GM12878 (cell line): ENCODE measurements around the gene EPS8L1. TPM values are rescaled to one million over a fixed set of nuclear protein-coding genes. Genes with fewer than 3 reads are reported as not detected.
A peak's percentile ranks its signal among the peaks of the same experiment; 100 is the strongest.

Experiments
- ATAC-seq: fragments of 200-7000 bp; cut with Tn5 transposase; 3 replicates; pipeline ENCODE4 v1.9.1; 2020; ENCODE audit warnings: mild to moderate bottlenecking, moderate library complexity
- BruUV-seq: library from RNA; stranded (reverse); fragments of 400-500 nt; replicated peaks from 2 replicates; lab custom pipeline; 2021; lab: Mats Ljungman, UMichigan
- CTCF ChIA-PET: fragments of 300-600 bp; sonication (Branson Sonifier 250); formaldehyde crosslinking; extraction: SDS; loops from one replicate; lab custom pipeline; 2021; ENCODE audit warnings: inconsistent platforms; lab: Yijun Ruan, JAX
- POLR2A ChIA-PET: fragments of 350-600 bp; formaldehyde crosslinking; extraction: SDS; loops from one replicate; lab custom pipeline; 2021; ENCODE audit warnings: inconsistent platforms; lab: Charles Lee
- RAD21 ChIA-PET: fragments of 300-600 bp; sonication (Branson Sonifier 250); formaldehyde crosslinking; loops from one replicate; lab custom pipeline; 2023; ENCODE audit warnings: antibody characterized with exemption; ENCODE audit not compliant: unreplicated experiment; lab: Charles Lee
- SMC1A ChIA-PET: fragments of 300-600 bp; sonication (Branson Sonifier 250); formaldehyde crosslinking; loops from one replicate; lab custom pipeline; 2023; ENCODE audit not compliant: unreplicated experiment, uncharacterized antibody; lab: Charles Lee
- DNase-seq: peaks from one replicate; pipeline ENCODE4 v3.0.0-alpha.2; 2011; ENCODE audit warnings: low read depth, low spot score
- FAIRE-seq: peaks from 3 replicates; lab custom pipeline; 2011; peaks lifted over from hg19 to GRCh38; lab: Jason Lieb, UNC
- H2AFZ ChIP-seq: 2 replicates; pipeline ENCODE4 v1.6.0; 2011; ENCODE audit warnings: low read depth, low read length, control low read depth; ENCODE audit not compliant: control insufficient read depth
- H3K27ac ChIP-seq: 2 replicates; pipeline ENCODE4 v1.5.1; 2011; ENCODE audit warnings: control low read depth; ENCODE audit not compliant: control insufficient read depth, insufficient read depth
- H3K27me3 ChIP-seq, 2 experiments: replicated peaks in 1 of 2; 2 replicates each; pipeline versions ENCODE4 v1.6.0 to v1.6.1; 2011; ENCODE audit warnings: low read length in 1 of 2; ENCODE audit not compliant: control insufficient read depth in 2 of 2, insufficient read depth in 2 of 2
- H3K36me3 ChIP-seq, 2 experiments: 2 replicates each; pipeline ENCODE4 v1.5.1; 2011; ENCODE audit warnings: low read length in 1 of 2; ENCODE audit not compliant: control insufficient read depth in 2 of 2, insufficient read depth in 2 of 2
- H3K4me1 ChIP-seq: 2 replicates; pipeline ENCODE4 v1.6.1; 2011; ENCODE audit warnings: mild to moderate bottlenecking, low read length, moderate library complexity, mixed read lengths; ENCODE audit not compliant: control insufficient read depth, insufficient read depth
- H3K4me2 ChIP-seq: 2 replicates; pipeline ENCODE4 v1.6.0; 2011; ENCODE audit warnings: control low read depth; ENCODE audit not compliant: control insufficient read depth, insufficient read depth
- H3K4me3 ChIP-seq: fragments of 200-600 bp; sonication (generic); 2 replicates; pipeline ENCODE4 v1.5.1; 2016
- H3K79me2 ChIP-seq: 2 replicates; pipeline ENCODE4 v1.6.0; 2011; ENCODE audit warnings: low read length; ENCODE audit not compliant: control insufficient read depth, insufficient read depth
- H3K9ac ChIP-seq: 2 replicates; pipeline ENCODE4 v1.8.0; 2011; ENCODE audit warnings: low read length, control low read depth, mixed read lengths; ENCODE audit not compliant: control insufficient read depth, insufficient read depth
- H3K9me3 ChIP-seq: replicated peaks from 3 replicates; pipeline ENCODE4 v1.5.1; 2011; ENCODE audit warnings: mild to moderate bottlenecking, low read length; ENCODE audit not compliant: control insufficient read depth, insufficient read depth
- H4K20me1 ChIP-seq: 2 replicates; pipeline ENCODE4 v1.6.0; 2011; ENCODE audit not compliant: control insufficient read depth, insufficient read depth
- BACH1 ChIP-seq: fragments of 450-650 bp; IDR thresholded peaks from 2 replicates; pipeline ENCODE4 v1.6.1; 2017; ENCODE audit warnings: mild to moderate bottlenecking, borderline replicate concordance
- CEBPZ ChIP-seq: fragments of 150-350 bp; IDR thresholded peaks from 2 replicates; pipeline ENCODE4 v1.6.1; 2016; ENCODE audit warnings: low read depth, low read length
- CREB1 ChIP-seq: IDR thresholded peaks from 2 replicates; pipeline ENCODE4 v1.6.1; 2012; ENCODE audit warnings: low read depth, mild to moderate bottlenecking, inconsistent platforms
- CREM ChIP-seq: IDR thresholded peaks from 2 replicates; pipeline ENCODE4 v1.6.1; 2014; ENCODE audit warnings: antibody characterized with exemption, low read depth
- GATAD2B ChIP-seq: fragments of 450-650 bp; conservative IDR thresholded peaks from 2 replicates; pipeline ENCODE4 v1.6.1; 2017; ENCODE audit warnings: low read depth, mild to moderate bottlenecking, moderate library complexity
- HSF1 ChIP-seq: fragments of 150-350 bp; IDR thresholded peaks from 2 replicates; pipeline ENCODE4 v1.6.1; 2014; ENCODE audit warnings: mild to moderate bottlenecking, low read depth, low read length
- MAX ChIP-seq: IDR thresholded peaks from 2 replicates; pipeline ENCODE4 v1.6.1; 2012; ENCODE audit warnings: low read depth, low read length, improper control_type of control experiment
- MYB ChIP-seq: fragments of 150-350 bp; IDR thresholded peaks from 2 replicates; pipeline ENCODE4 v1.6.1; 2014; ENCODE audit warnings: mild to moderate bottlenecking, low read depth, low read length, borderline replicate concordance
- NRF1 ChIP-seq: conservative IDR thresholded peaks from 2 replicates; pipeline ENCODE4 v1.6.1; 2011; ENCODE audit warnings: mild to moderate bottlenecking, low read depth, low read length, improper control_type of control experiment
- POU2F2 ChIP-seq: IDR thresholded peaks from 3 replicates; pipeline ENCODE4 v1.6.1; 2011; ENCODE audit warnings: low read depth, mild to moderate bottlenecking, low read length, borderline replicate concordance
- RB1 ChIP-seq: fragments of 450-650 bp; formaldehyde crosslinking; IDR thresholded peaks from 2 replicates; pipeline ENCODE4 v1.6.1; 2017; ENCODE audit warnings: mild to moderate bottlenecking, borderline replicate concordance
- RFX5 ChIP-seq: IDR thresholded peaks from 2 replicates; pipeline ENCODE4 v1.6.1; 2011; ENCODE audit warnings: low read depth, low read length, improper control_type of control experiment
- RUNX3 ChIP-seq: IDR thresholded peaks from 2 replicates; pipeline ENCODE4 v1.6.1; 2012; ENCODE audit warnings: low read length, inconsistent platforms
- SIN3A ChIP-seq: IDR thresholded peaks from 2 replicates; pipeline ENCODE4 v1.6.1; 2012; ENCODE audit warnings: low read depth, low read length, improper control_type of control experiment
- SMARCA5 ChIP-seq: fragments of 450-650 bp; IDR thresholded peaks from 2 replicates; pipeline ENCODE4 v1.6.1; 2017; ENCODE audit warnings: mild to moderate bottlenecking
- SPI1 ChIP-seq: IDR thresholded peaks from 2 replicates; pipeline ENCODE4 v1.6.1; 2011; ENCODE audit warnings: low read depth, mild to moderate bottlenecking, low read length, moderate library complexity, borderline replicate concordance; ENCODE audit not compliant: insufficient read depth
- YBX1 ChIP-seq: fragments of 450-650 bp; IDR thresholded peaks from 2 replicates; pipeline ENCODE4 v1.6.1; 2016; ENCODE audit warnings: antibody characterized with exemption
- ZNF217 ChIP-seq: fragments of 450-650 bp; IDR thresholded peaks from 2 replicates; pipeline ENCODE4 v1.6.1; 2017; ENCODE audit warnings: antibody characterized with exemption, mild to moderate bottlenecking
- ZNF24 ChIP-seq: fragments of 450-650 bp; IDR thresholded peaks from 2 replicates; pipeline ENCODE4 v1.6.1; 2017; ENCODE audit warnings: antibody characterized with exemption, mild to moderate bottlenecking
- WGBS: methylation state at CpG from one replicate; pipeline ENCODE4 v1.1.6; 2016; ENCODE audit warnings: low lambda C conversion rate; ENCODE audit not compliant: insufficient replicate concordance, insufficient coverage; ENCODE audit errors: missing lambda C conversion rate; 5-methylcytosine and 5-hydroxymethylcytosine counted together
- in situ Hi-C: fragments of 300-500 bp; cut with MboI; formaldehyde crosslinking; loops from 9 replicates; pipeline ENCODE4 v1.14.3; 2018; ENCODE audit warnings: mixed read lengths
- intact Hi-C: fragments of 100-400 bp; cut with micrococcal nuclease; formaldehyde crosslinking; loops from one replicate; pipeline ENCODE4 v1.14.2; 2022; ENCODE audit not compliant: unreplicated experiment
- polyA plus RNA-seq, 11 experiments: library from polyadenylated mRNA; depleted of rRNA in 4 of 11; unstranded in 6 of 11; stranded (reverse) in 5 of 11; fragments of >200 nt; fragmentation: Nextera tagmentation in 4 of 11; fragmentation: Illumina TruSeq in 1 of 11; extraction: Ambion mirVana in 4 of 11; extraction: Trizol in 1 of 11; gene quantifications; 1 replicate in 1 of 11; 2 replicates in 10 of 11; pipeline versions ENCODE4 v1.2.1 to v1.2.3, GENCODE V29; 2011 to 2016; ENCODE audit warnings: inconsistent platforms in 2 of 11, missing spikeins in 2 of 11, low read depth in 1 of 11
- total RNA-seq, 4 experiments: library from RNA; depleted of rRNA in 3 of 4; stranded (reverse); fragments of >200 nt in 3 of 4; fragmentation: Illumina TruSeq in 1 of 4; extraction: Trizol in 1 of 4; gene quantifications; 2 replicates each; pipeline versions ENCODE4 v1.2.1 to v1.2.3, GENCODE V29; 2013 to 2021

The EPS8L1 gene
- total and polyA plus RNA-seq, 10 of the 15 experiments (the other 5 are each of a cell fraction or from before 2014, with no cell fraction given), result 0.68 to 2.2 (median 0.96) TPM; not detected in 2

- Histone ChIP-seq H3K27me3 (no peaks in the 10 kb centered on the region), H3K36me3 (peaks cover 0 to 2% of the 10 kb centered on the region in 2 experiments; a peak in 1 of 4 replicates), H3K9me3 (no peaks in the 10 kb centered on the region), H3K27ac (peak within 1 kb of the TSS; percentile 37; the same call in 1 of the 2 replicates), H3K9ac (peak within 1 kb of the TSS; percentile 74), H3K4me2 (peak within 1 kb of the TSS; percentile 84), H3K4me1 (no peaks in the 10 kb centered on the region), H4K20me1 (no peaks in the 10 kb centered on the region), H2AFZ (peak within 1 kb of the TSS; percentile 61), H3K4me3 (peak within 1 kb of the TSS; percentile 90), H3K79me2 (peaks cover 3% of the 10 kb centered on the region)
- in situ Hi-C loops (no loop called here), intact Hi-C loops (no loop called here)
- ATAC-seq (peak; percentile 100), DNase-seq (peak; percentile 75), FAIRE-seq (peak; percentile 72)
- ChIA-PET RAD21 (interaction anchor here (1.5 kb wide), 1 partner anchor 18 kb away, joined by 6 read pairs; no protein-coding TSS in a partner anchor), CTCF (interaction anchor here (0.6 to 1.3 kb wide), 5 partner anchors 18 to 581 kb away, joined by 3 to 4 read pairs (median 3); no protein-coding TSS in a partner anchor), POLR2A (interaction anchor here (0.6 to 1.2 kb wide), 4 partner anchors 82 to 744 kb away, joined by 3 to 4 read pairs (median 4); partner anchors contain the start of gene UBE2S), SMC1A (interaction anchor here (0.8 kb wide), 1 partner anchor 8 kb away, joined by 3 read pairs; no protein-coding TSS in a partner anchor)
- BruUV-seq, result no TSS peak
- 2% methylated on average over 45 of the region's 70 CpGs for WGBS
- no peak for TF ChIP-seq ZNF24
- TF ChIP-seq SPI1, result no peak
- no peak for TF ChIP-seq YBX1
- no peak for TF ChIP-seq MAX
- no peak for TF ChIP-seq CEBPZ
- peak; percentile 54 for TF ChIP-seq NRF1
- TF ChIP-seq GATAD2B, result no peak
- no peak for TF ChIP-seq HSF1
- TF ChIP-seq POU2F2, result 0 out of 3 replicates have a peak, but pooled peaks have one; percentile 6
- no peak for TF ChIP-seq MYB
- TF ChIP-seq ZNF217, result peak; percentile 97
- TF ChIP-seq RB1, result no peak
- 0 out of 2 replicates have a peak, but pooled peaks have one; percentile 55 for TF ChIP-seq RFX5
- TF ChIP-seq CREM, result peak; percentile 76
- peak; percentile 55; the same call in 1 of the 2 replicates for TF ChIP-seq SMARCA5
- TF ChIP-seq CREB1, result peak; percentile 83
- TF ChIP-seq RUNX3, result peak; percentile 12; the same call in 1 of the 2 replicates
- no peak for TF ChIP-seq BACH1
- TF ChIP-seq SIN3A, result peak; percentile 34; the same call in 1 of the 2 replicates
Measured at GRCh38 chr19:55062735-55063491, 12.8 kb upstream of the EPS8L1 start, which contains the start of gene RDH13. Gene RDH13, minus strand, starts transcription at chr19:55063148. Its CDS starts 116 bp downstream, at chr19:55063032.
